ENCODE measurements around the gene CCDC182. TPM values are rescaled to one million over a fixed set of nuclear protein-coding genes. Genes with fewer than 3 reads are reported as not detected.

CCDC182 gene
- total and polyA plus RNA-seq, 12 donors: not detected

GRCh38 chr17:57727630-57728175, 17.4 kb downstream of the CCDC182 start:
- Histone ChIP-seq H3K27ac (no peak overlapping the region), H3K9me3 (replicated peaks in 1 of 3) (no peaks in the 10 kb centered on the region), H3K4me3 (no peak overlapping the region), H3K4me1 (replicated peaks in 1 of 2) (peaks cover 0 to 12% of the 10 kb centered on the region in 2 donors), H3K27me3 (no peaks in the 10 kb centered on the region), H3K36me3 (replicated peaks in 1 of 2) (no peaks in the 10 kb centered on the region)
- TF ChIP-seq CTCF (IDR thresholded peaks at IDR 0.05) (no peak), POLR2A (IDR thresholded peaks at IDR 0.05) (no peak)
- intact Hi-C loops (cut with DNase I): no loop called here
- 70 to 92% (median 87%) methylated on average over 7 to 8 of the region's 8 CpGs for WGBS, 4 donors
- DNase-seq: peak in 1 of 7 donors; percentile 29

- H3K27me3 ChIP-seq: no peaks in the 10 kb centered on the region
- WGBS, 4 donors: 84 to 100% (median 88%) methylated on average over 2 to 5 of the region's 5 CpGs
- intact Hi-C loops (cut with DNase I): no loop called here
Observed at GRCh38 chr17:57726838-57727237, 18.3 kb downstream of the CCDC182 start.

GRCh38 chr17:57726213-57726790, 18.8 kb downstream of the CCDC182 start:
- intact Hi-C loops (cut with DNase I): no loop called here
- DNase-seq: no peak

More at GRCh38 chr17:57726838-57727237, 18.3 kb downstream of the CCDC182 start:
- Histone ChIP-seq H3K4me3 (no peak overlapping the region), H3K27ac (no peak overlapping the region), H3K36me3 (replicated peaks in 1 of 2) (no peaks in the 10 kb centered on the region), H3K4me1 (replicated peaks in 1 of 2) (peaks cover 0 to 12% of the 10 kb centered on the region in 2 donors), H3K9me3 (replicated peaks in 1 of 3) (no peaks in the 10 kb centered on the region)
- TF ChIP-seq POLR2A (IDR thresholded peaks at IDR 0.05): no peak
- TF ChIP-seq CTCF (IDR thresholded peaks at IDR 0.05): no peak
- DNase-seq: peak in 1 of 7 donors; percentile 27

GRCh38 chr17:57724729-57725125, 20.4 kb downstream of the CCDC182 start:
- Histone ChIP-seq H3K4me1 (replicated peaks in 1 of 2) (peaks cover 0 to 12% of the 10 kb centered on the region in 2 donors), H3K9me3 (replicated peaks in 1 of 3) (no peaks in the 10 kb centered on the region), H3K36me3 (replicated peaks in 1 of 2) (no peaks in the 10 kb centered on the region), H3K27ac (no peak overlapping the region), H3K27me3 (no peaks in the 10 kb centered on the region), H3K4me3 (no peak overlapping the region)
- intact Hi-C loops (cut with DNase I): loop anchor here in 1 of 2 donors (5.0 kb wide), 1 partner anchor 37 kb away; no protein-coding TSS in a partner anchor
- peak in 4 of 7 donors; percentile 26 to 35 (median 33) for DNase-seq
- 51 to 59% (median 58%) methylated on average over 3 to 5 of the region's 5 CpGs for WGBS, 4 donors
- TF ChIP-seq POLR2A (IDR thresholded peaks at IDR 0.05): no peak
- TF ChIP-seq CTCF (IDR thresholded peaks at IDR 0.05): no peak

More at GRCh38 chr17:57726213-57726790, 18.8 kb downstream of the CCDC182 start:
- TF ChIP-seq POLR2A (IDR thresholded peaks at IDR 0.05): no peak
- no peak for TF ChIP-seq CTCF (IDR thresholded peaks at IDR 0.05)
- H3K4me3 ChIP-seq: no peak overlapping the region
- no peaks in the 10 kb centered on the region for H3K36me3 ChIP-seq (replicated peaks in 1 of 2)
- no peak overlapping the region for H3K27ac ChIP-seq
- WGBS, 4 donors: 85 to 90% (median 88%) methylated on average over 9 of the region's 9 CpGs
- H3K4me1 ChIP-seq (replicated peaks in 1 of 2): peaks cover 0 to 12% of the 10 kb centered on the region in 2 donors
- no peaks in the 10 kb centered on the region for H3K27me3 ChIP-seq
- H3K9me3 ChIP-seq (replicated peaks in 1 of 3): no peaks in the 10 kb centered on the region
